Liver (tissue), 9 donors: ENCODE results near the gene TP63. TPM values are rescaled to one million over a fixed set of nuclear protein-coding genes. Genes with fewer than 3 reads are reported as not detected.

Source experiments
- DNase-seq: peaks from one replicate; pipeline ENCODE4 v3.0.0-alpha.2; 2017; ENCODE audit warnings: low spot score
- H3K27ac ChIP-seq, 2 donors: one replicate each; pipeline ENCODE4 v1.7.0; 2013; ENCODE audit warnings: inconsistent platforms in 2 of 2, low read length in 2 of 2, control low read depth in 1 of 2, low read depth in 1 of 2, mild to moderate bottlenecking in 1 of 2
- H3K27me3 ChIP-seq, 4 donors: one replicate each; pipeline versions ENCODE4 v1.6.1 to v1.7.0; 2013; ENCODE audit warnings: low read length in 3 of 4, inconsistent platforms in 1 of 4, mild to moderate bottlenecking in 1 of 4, moderate library complexity in 1 of 4; ENCODE audit not compliant: control insufficient read depth in 4 of 4, insufficient read depth in 4 of 4
- H3K36me3 ChIP-seq, 4 donors: one replicate each; pipeline versions ENCODE4 v1.6.1 to v1.7.0; 2013; ENCODE audit warnings: low read length in 3 of 4, mild to moderate bottlenecking in 3 of 4, low read depth in 1 of 4, moderate library complexity in 1 of 4; ENCODE audit not compliant: control insufficient read depth in 4 of 4, insufficient read depth in 3 of 4
- H3K4me1 ChIP-seq, 4 donors: one replicate each; pipeline versions ENCODE4 v1.6.1 to v1.7.0; 2013; ENCODE audit warnings: low read length in 3 of 4, mild to moderate bottlenecking in 3 of 4, moderate library complexity in 1 of 4; ENCODE audit not compliant: control insufficient read depth in 4 of 4, insufficient read depth in 4 of 4
- H3K4me3 ChIP-seq, 3 donors: one replicate each; pipeline versions ENCODE4 v1.6.1 to v1.7.0; 2013; ENCODE audit warnings: low read length in 3 of 3, control low read depth in 1 of 3, low read depth in 1 of 3, mild to moderate bottlenecking in 1 of 3
- H3K9ac ChIP-seq, 2 donors: one replicate each; pipeline ENCODE4 v1.7.0; 2013; ENCODE audit warnings: low read length in 2 of 2, mild to moderate bottlenecking in 2 of 2, moderate library complexity in 2 of 2, control low read depth in 1 of 2, low read depth in 1 of 2
- H3K9me3 ChIP-seq, 4 donors: one replicate each; pipeline versions ENCODE4 v1.6.1 to v1.7.0; 2013; ENCODE audit warnings: low read length in 3 of 4; ENCODE audit not compliant: control insufficient read depth in 4 of 4
- ATF3 ChIP-seq: IDR thresholded peaks from 2 replicates; pipeline ENCODE4 v1.6.1; 2016; ENCODE audit warnings: antibody characterized with exemption
- EGR1 ChIP-seq, 2 donors: IDR thresholded peaks; 2 replicates each; pipeline ENCODE4 v1.6.1; 2016 to 2018; ENCODE audit warnings: antibody characterized with exemption in 2 of 2, low read depth in 2 of 2
- FOXA1 ChIP-seq: IDR thresholded peaks from 2 replicates; pipeline ENCODE4 v1.6.1; 2016; ENCODE audit warnings: antibody characterized with exemption
- FOXA2 ChIP-seq: IDR thresholded peaks from 2 replicates; pipeline ENCODE4 v1.6.1; 2016; ENCODE audit warnings: antibody characterized with exemption
- GABPA ChIP-seq, 2 donors: IDR thresholded peaks in 1 of 2; conservative IDR thresholded peaks in 1 of 2; 2 replicates each; pipeline ENCODE4 v1.6.1; 2016; ENCODE audit warnings: antibody characterized with exemption in 2 of 2, mild to moderate bottlenecking in 1 of 2, moderate library complexity in 1 of 2
- HNF4A ChIP-seq, 2 donors: conservative IDR thresholded peaks; 2 replicates each; pipeline ENCODE4 v1.6.1; 2016; ENCODE audit warnings: antibody characterized with exemption in 2 of 2, mild to moderate bottlenecking in 2 of 2
- HNF4G ChIP-seq: IDR thresholded peaks from 2 replicates; pipeline ENCODE4 v1.6.1; 2016; ENCODE audit warnings: antibody characterized with exemption
- JUND ChIP-seq, 2 donors: IDR thresholded peaks; 2 replicates each; pipeline ENCODE4 v1.6.1; 2016; ENCODE audit warnings: antibody characterized with exemption in 2 of 2
- MAX ChIP-seq: IDR thresholded peaks from 2 replicates; pipeline ENCODE4 v1.6.1; 2016; ENCODE audit warnings: antibody characterized with exemption
- NR2F2 ChIP-seq: IDR thresholded peaks from 2 replicates; pipeline ENCODE4 v1.6.1; 2016; ENCODE audit warnings: antibody characterized with exemption
- REST ChIP-seq: IDR thresholded peaks from 2 replicates; pipeline ENCODE4 v1.6.1; 2016; ENCODE audit warnings: antibody characterized with exemption, mild to moderate bottlenecking
- RXRA ChIP-seq, 2 donors: IDR thresholded peaks; 2 replicates each; pipeline ENCODE4 v1.6.1; 2017 to 2018; ENCODE audit warnings: antibody characterized with exemption in 2 of 2, mild to moderate bottlenecking in 1 of 2
- TAF1 ChIP-seq: conservative IDR thresholded peaks from 2 replicates; pipeline ENCODE4 v1.6.1; 2016; ENCODE audit warnings: antibody characterized with exemption, mild to moderate bottlenecking
- ZBTB33 ChIP-seq: IDR thresholded peaks from 2 replicates; pipeline ENCODE4 v1.6.1; 2016; ENCODE audit warnings: antibody characterized with exemption
- WGBS: extraction: QIAGEN DNeasy Blood & Tissue Kit; methylation state at CpG from one replicate; pipeline ENCODE4 v1.1.7; 2013; 5-methylcytosine and 5-hydroxymethylcytosine counted together
- polyA plus RNA-seq, 2 donors: library from polyadenylated mRNA; stranded (reverse) in 1 of 2; unstranded in 1 of 2; fragments of 200-250 nt in 1 of 2; fragments of >200 nt in 1 of 2; fragmentation: Nextera tagmentation in 1 of 2; extraction: Ambion mirVana in 1 of 2; gene quantifications; one replicate each; pipeline versions ENCODE4 v1.2.1 to v1.2.3, GENCODE V29; 2013 to 2015
- total RNA-seq, 2 donors: library from RNA; depleted of rRNA; stranded (reverse); fragments of >200 nt; gene quantifications; one replicate each; pipeline ENCODE4 v1.2.3, GENCODE V29; 2014
- donor health status: healthy.
- donor health status: healthy.
- donor health status: healthy.
- donor health status: healthy.
- donor health status: healthy.

Gene TP63
- total and polyA plus RNA-seq, 4 donors: under 0.01 to 0.08 (median 0.05) TPM; not detected in 1

- no peak for TF ChIP-seq EGR1 (IDR thresholded peaks at IDR 0.05; ENCODE audit: low read depth in 2 of 2)
- no peak for TF ChIP-seq ATF3
- TF ChIP-seq HNF4G: no peak
Observed at GRCh38 chr3:189677667-189678066, 46.5 kb downstream of the TP63 start (continued).

- TF ChIP-seq RXRA (IDR thresholded peaks at IDR 0.05) (no peak), MAX (no peak), GABPA (IDR thresholded peaks at IDR 0.05 in 1 of 2, conservative IDR thresholded peaks at IDR 0.05 in 1 of 2) (no peak), HNF4G (no peak)
Observed at GRCh38 chr3:189680723-189681122, 49.5 kb downstream of the TP63 start.

GRCh38 chr3:189683546-189684255, 52.5 kb downstream of the TP63 start:
- Histone ChIP-seq H3K9ac (no peak overlapping the region), H3K4me3 (no peak overlapping the region), H3K4me1 (no peaks in the 10 kb centered on the region), H3K9me3 (no peaks in the 10 kb centered on the region), H3K36me3 (no peaks in the 10 kb centered on the region), H3K27me3 (no peaks in the 10 kb centered on the region), H3K27ac (no peak overlapping the region)
- WGBS: 92% methylated on average over 3 of the region's 3 CpGs
- no peak for TF ChIP-seq EGR1 (IDR thresholded peaks at IDR 0.05; ENCODE audit: low read depth in 2 of 2)
- no peak for DNase-seq

More at GRCh38 chr3:189680723-189681122, 49.5 kb downstream of the TP63 start:
- no peak overlapping the region for H3K9ac ChIP-seq
- H3K4me3 ChIP-seq: no peak overlapping the region
- no peaks in the 10 kb centered on the region for H3K36me3 ChIP-seq
- no peaks in the 10 kb centered on the region for H3K27me3 ChIP-seq
- no peak for DNase-seq
- H3K27ac ChIP-seq: no peak overlapping the region
- H3K4me1 ChIP-seq: no peaks in the 10 kb centered on the region
- H3K9me3 ChIP-seq: no peaks in the 10 kb centered on the region

- Histone ChIP-seq H3K36me3 (no peaks in the 10 kb centered on the region), H3K27ac (no peak overlapping the region), H3K9me3 (no peaks in the 10 kb centered on the region), H3K9ac (no peak overlapping the region), H3K4me3 (no peak overlapping the region), H3K27me3 (no peaks in the 10 kb centered on the region), H3K4me1 (no peaks in the 10 kb centered on the region)
- WGBS: 93% methylated on average over 2 of the region's 2 CpGs
- no peak for DNase-seq
- TF ChIP-seq HNF4A (conservative IDR thresholded peaks at IDR 0.05): no peak
- no peak for TF ChIP-seq TAF1
- TF ChIP-seq FOXA1: no peak
- no peak for TF ChIP-seq RXRA (IDR thresholded peaks at IDR 0.05)
- TF ChIP-seq FOXA2: no peak
- TF ChIP-seq HNF4G: no peak
- TF ChIP-seq NR2F2: no peak
- no peak for TF ChIP-seq ZBTB33
- TF ChIP-seq EGR1 (IDR thresholded peaks at IDR 0.05; ENCODE audit: low read depth in 2 of 2): no peak
- TF ChIP-seq JUND (IDR thresholded peaks at IDR 0.05): no peak
- TF ChIP-seq MAX: no peak
- no peak for TF ChIP-seq ATF3
- TF ChIP-seq REST: no peak
Observed at GRCh38 chr3:189684317-189684716, 53.1 kb downstream of the TP63 start.
